Left ventricle myocardium superior (tissue), 1 donor: Measurements from ENCODE around the gene EPM2A. TPM values are rescaled to one million over a fixed set of nuclear protein-coding genes. Genes with fewer than 3 reads are reported as not detected.
"Not testable (repeated sequence)": the region's sequence is repeated elsewhere in the genome, so short reads cannot be mapped to it uniquely, and the experiment has no call there.

ENCODE experiments used
- ATAC-seq: fragments of 200-7000 bp; cut with Tn5 transposase; one replicate; pipeline ENCODE4 v1.9.1; 2020; ENCODE audit warnings: mild to moderate bottlenecking, moderate library complexity
- DNase-seq: peaks from one replicate; pipeline ENCODE4 v3.0.0-alpha.2; 2020
- intact Hi-C: fragments of 100-400 bp; cut with micrococcal nuclease; formaldehyde crosslinking; loops from one replicate; pipeline ENCODE4 v1.11.0; 2022
- total RNA-seq: library from RNA; stranded (reverse); fragmentation: NEBNext Ultra II Directional; extraction: Animal tissue kit (Norgen Biotek cat#: 25700); gene quantifications from one replicate; pipeline ENCODE4 v1.2.1, GENCODE V29; 2021
- donor health status: DM: no; HTN: yes; CAD: no; lungs with severe emphysema.

EPM2A gene
- total RNA-seq, 1 donor from 2014 or later: 49.2 TPM

DNA sequence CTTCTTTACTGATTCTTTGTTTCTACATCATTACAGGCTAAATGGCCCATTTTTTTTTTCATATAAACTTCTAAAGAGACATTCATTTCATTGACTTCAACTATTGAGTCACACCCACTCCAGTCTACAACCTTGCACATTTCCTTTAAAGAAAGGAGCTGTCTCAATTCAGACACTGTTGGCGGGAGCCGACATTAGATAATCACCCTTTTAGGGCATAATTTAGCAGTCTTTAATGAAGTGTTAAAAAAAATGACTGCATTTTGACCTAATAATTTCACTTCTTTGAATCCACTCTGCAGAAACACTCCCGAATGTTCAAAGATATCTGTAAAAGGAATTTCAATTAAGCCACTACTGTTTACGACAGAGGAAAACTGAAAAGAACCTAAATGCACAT is 1.5 kb downstream of the EPM2A start:
- DNase-seq (no peak), ATAC-seq (no peak)
- intact Hi-C loops: no loop called here

- DNase-seq (no peak), ATAC-seq (no peak)
- intact Hi-C loops: no loop called here
Observed at GRCh38 chr6:145733207-145733606, 2.1 kb downstream of the EPM2A start.

DNA sequence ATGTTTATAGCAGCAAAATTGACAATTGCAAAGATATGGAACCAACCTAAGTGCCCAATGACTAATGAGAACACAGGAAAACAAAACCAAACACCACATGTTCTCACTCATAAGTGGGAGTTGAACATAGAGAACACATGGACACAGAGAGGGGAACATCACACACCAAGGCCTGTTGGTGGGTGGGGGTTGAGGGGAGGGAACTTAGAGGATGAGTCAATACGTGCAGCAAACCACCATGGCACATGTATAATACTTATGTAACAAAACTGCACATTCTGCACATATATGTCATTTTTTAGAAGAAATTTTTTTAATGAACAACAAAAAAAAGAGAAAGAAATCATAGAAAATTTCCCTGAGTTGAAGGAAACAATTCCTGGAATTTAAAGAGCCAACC is 3.9 kb downstream of the EPM2A start:
- DNase-seq (no peak), ATAC-seq (no peak)
- intact Hi-C loops: no loop called here

DNA sequence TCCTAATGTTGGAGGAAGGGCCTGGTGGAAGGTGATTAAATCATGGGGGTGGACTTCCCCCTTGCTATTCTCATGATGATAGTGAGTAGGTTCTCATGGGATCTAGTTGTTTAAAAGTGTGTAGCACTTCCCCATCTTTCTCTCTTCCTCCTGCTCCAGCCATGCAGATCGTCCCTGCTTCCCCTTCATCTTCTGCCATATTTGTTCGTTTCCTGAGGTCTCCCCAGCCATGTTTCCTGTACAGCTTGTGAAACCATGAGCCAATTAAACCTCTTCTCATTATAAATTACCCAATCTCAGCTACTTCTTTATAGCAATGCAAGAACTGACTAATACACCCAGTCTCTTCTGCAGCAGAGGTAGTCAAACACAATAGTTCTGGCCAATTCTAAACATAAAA is 5.4 kb downstream of the EPM2A start:
- ATAC-seq (no peak), DNase-seq (no peak)
- intact Hi-C loops: no loop called here

GRCh38 chr6:145728444-145729385 is 6.6 kb downstream of the EPM2A start:
- intact Hi-C loops: no loop called here
- DNase-seq (no peak), ATAC-seq (no peak)

DNA sequence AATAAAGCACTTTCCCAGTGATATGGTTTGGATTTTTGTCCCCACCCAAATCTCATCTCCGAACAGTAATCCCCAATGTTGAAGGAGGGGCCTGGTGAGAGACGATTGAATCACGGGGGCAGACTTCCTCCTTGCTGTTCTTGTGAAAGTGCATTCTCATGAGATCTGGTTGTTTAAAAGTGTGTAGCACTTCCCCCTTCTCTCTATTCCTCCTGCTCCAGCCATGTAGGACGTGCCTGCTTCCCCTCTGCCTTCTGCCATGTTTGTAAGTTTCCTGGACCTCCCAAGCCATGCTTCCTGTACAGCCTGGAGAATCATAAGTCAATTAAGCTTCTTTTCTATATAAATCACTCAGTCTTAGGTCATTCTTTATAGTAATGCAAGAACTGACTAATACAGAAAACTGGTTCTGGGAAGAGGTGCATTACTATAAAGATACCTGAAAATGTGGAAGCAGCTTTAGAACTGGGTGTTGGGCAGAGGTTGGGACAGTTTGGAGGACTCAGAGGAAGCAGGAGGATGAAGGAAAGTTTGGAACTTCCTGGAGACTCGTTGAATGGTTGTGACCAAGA is 7.4 kb downstream of the EPM2A start:
- intact Hi-C loops: no loop called here
- DNase-seq: no peak
- no peak for ATAC-seq

DNA sequence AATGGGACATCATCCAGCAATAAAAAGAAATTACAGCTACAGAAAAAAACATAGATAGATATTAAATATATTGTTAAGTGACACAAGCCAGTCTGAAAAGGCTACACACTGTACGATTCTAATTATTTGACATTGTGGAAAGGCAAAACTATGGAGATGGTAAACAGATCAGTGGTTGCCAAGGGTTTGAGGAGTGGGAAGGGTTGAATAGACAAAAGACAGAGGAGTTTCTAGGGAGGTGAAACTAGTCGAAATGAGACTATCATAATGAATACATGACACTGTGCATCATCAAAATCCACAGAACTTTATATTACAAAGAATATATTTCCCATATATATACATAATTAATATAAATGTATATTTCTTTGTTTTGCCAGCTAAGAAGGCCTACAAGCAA is 9.8 kb downstream of the EPM2A start:
- DNase-seq: no peak
- intact Hi-C loops: no loop called here
- no peak for ATAC-seq

DNA sequence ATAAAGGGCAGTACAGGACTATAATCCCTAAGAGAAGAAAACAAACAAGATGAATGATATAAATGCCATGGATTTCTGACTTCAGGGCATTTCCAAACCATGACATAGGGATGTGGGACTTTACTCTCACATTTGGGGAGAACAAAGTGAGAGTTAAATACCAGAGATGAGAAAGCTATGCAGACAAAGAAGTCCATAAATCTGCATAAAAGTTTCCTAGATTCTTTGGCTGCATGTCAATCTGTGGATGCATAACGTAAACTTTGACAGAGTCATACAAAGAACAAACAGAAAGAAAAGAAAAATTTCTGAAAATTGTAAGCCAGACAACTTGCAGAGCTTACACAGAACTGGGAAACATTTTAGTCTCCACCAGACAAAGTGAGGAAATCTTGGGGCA is 11.7 kb downstream of the EPM2A start:
- DNase-seq (no peak), ATAC-seq (no peak)
- intact Hi-C loops: no loop called here

DNA sequence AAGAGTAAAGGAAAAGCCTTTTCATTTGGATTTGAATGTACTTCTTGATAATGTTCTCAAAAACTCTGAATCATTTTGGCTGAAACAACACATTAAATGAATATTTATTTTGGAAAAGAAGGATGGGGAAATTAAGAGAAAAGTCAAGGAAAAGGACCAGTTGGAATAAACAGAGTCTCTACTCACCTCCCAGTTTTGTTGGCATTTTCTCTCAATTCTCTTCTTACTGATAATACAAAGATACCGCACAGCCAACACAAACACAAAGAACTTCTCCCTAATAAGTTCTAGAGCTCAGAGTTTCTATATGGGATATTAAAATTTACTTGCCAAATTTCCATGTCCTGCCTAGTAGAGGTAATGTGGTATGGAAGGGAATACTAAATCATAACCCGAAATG is 13.1 kb downstream of the EPM2A start:
- intact Hi-C loops: no loop called here
- DNase-seq (no peak), ATAC-seq (no peak)

GRCh38 chr6:145721144-145721543 is 14.2 kb downstream of the EPM2A start:
- intact Hi-C loops: no loop called here
- DNase-seq (no peak), ATAC-seq (no peak)

GRCh38 chr6:145715426-145715825 is 19.9 kb downstream of the EPM2A start:
- DNase-seq (no peak), ATAC-seq (no peak)
- intact Hi-C loops: no loop called here

GRCh38 chr6:145714731-145715130 is 20.6 kb downstream of the EPM2A start:
- DNase-seq (no peak), ATAC-seq (no peak)
- intact Hi-C loops: no loop called here

DNA sequence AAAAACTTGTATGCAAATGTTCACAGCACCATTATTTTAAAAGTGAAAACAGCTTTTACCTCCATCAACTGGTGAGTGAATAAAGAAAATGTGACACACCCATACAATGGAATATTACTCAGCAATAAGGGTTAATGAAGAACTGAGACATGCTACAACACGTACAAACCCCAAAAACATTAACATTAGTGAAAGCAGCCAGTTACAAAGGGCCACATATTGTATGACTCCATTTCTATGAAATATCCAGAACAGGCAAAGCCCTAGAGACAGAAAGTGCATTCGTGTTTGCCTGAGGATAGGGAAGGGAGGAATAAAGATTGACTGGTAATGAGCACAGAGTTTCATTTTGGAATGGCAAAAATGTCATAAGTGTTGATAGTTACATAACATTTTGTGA is 21.5 kb downstream of the EPM2A start:
- ATAC-seq (no peak), DNase-seq (no peak)
- intact Hi-C loops: no loop called here

GRCh38 chr6:145711372-145711771 is 23.9 kb downstream of the EPM2A start:
- intact Hi-C loops: no loop called here
- ATAC-seq: no peak
- DNase-seq: no peak

GRCh38 chr6:145707397-145707796 is 27.9 kb downstream of the EPM2A start:
- DNase-seq: no peak
- ATAC-seq: no peak
- intact Hi-C loops: no loop called here

DNA sequence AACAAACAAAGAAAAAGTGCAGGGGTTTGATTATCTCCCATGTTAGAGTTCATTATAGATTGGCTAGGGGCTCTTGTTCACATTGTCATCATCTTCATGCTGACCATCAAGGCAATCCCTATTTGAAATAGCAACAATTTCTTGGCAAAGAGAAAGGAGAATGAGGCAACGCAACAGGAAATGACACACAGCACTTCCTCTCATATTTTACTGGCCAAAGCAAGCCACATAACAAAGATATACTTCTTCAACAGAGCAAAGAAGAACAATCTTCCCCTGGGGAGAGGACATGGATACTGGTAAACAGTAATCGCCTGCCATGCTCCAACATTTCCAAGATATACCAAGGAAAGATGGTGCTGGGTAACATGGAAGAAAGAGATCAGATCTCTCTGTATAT is 29.8 kb downstream of the EPM2A start:
- ATAC-seq (no peak), DNase-seq (no peak)
- intact Hi-C loops: no loop called here

GRCh38 chr6:145704143-145704781 is 31.1 kb downstream of the EPM2A start:
- ATAC-seq: no peak
- intact Hi-C loops: no loop called here
- no peak for DNase-seq

DNA sequence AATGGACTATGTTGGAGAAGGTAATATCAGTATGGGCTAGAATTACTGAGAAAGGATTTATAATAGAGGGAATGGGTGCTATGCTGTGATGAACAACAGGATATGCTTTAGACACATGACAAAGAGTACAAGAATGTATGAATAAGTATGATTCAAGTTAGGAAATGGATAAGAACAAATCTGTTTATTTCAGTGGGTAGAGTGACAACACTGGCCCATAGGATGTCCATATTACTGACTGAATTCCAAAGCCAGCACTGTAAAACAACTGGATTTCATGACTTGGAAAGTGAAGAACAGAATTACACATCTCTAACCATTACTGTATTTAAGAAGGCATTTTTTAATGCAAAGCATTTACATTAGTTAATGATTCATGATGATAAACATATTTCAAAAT is 35.9 kb downstream of the EPM2A start:
- intact Hi-C loops: no loop called here
- DNase-seq (no peak), ATAC-seq (no peak)

- intact Hi-C loops, ATAC-seq, DNase-seq: not testable (repeated sequence)
Observed at GRCh38 chr6:145697401-145697800, 37.9 kb downstream of the EPM2A start.

DNA sequence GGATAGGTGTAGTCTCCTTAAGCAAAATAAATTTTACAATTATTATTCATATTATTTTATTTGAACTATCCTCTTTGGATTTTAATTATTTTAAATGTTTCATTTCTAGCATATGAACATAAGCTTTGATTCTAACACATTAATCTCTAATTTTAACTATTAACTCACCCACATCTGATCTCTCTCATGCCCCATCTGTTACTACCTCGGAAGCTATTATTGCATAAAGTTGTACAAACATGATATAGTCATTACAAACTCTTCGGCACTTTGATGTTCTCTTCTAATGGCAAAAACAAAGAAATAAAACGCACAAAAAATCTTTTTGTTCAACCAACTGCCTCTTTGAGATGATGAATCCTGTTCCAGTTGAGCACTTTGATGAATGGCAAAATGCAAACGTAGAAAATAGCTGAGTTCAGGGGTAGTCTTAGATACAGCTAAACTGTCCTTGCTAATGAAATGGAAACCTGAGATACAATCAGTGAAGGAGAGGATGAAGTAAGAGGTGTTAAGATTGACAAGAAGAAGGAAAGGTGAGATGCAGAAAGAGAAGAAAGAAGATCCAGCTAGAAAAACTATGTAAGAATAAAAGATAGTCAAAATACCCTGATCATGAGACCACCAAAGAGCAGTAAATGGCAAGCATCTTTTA is 41.1 kb downstream of the EPM2A start:
- DNase-seq: no peak
- ATAC-seq: no peak
- intact Hi-C loops: no loop called here
